Measurements from ENCODE around the gene C10orf143.
A peak's percentile ranks its signal among the peaks of the same experiment; 100 is the strongest.

The C10orf143 gene

DNA sequence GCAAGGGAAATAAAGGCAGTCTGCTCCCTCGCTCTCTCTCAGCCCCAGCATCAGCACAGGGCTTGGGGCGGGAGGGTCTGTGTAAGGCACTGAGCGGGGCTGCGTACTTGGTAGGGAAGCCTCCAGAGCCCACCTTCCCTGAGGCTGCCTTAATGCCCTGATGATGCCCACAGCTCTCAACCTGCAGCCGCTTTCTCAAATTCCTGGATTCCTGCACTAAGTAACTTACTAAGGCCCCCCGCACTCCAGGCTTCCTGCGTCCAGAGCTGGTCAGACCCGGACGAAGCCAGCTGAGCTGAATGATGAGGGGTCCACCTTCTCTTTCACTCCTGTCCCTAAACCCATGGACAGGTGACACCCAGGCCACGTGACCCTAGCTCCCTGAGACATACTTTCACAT, 63.3 kb downstream of the C10orf143 start:
- no peaks in the 10 kb centered on the region for H3K9me3 ChIP-seq
- no peak for DNase-seq
- H3K4me3 ChIP-seq (ENCODE audit: low read depth, low read length): no peak overlapping the region
- no peak for TF ChIP-seq CTCF (IDR thresholded peaks at IDR 0.05; ENCODE audit: low read depth, low read length)
- H3K4me1 ChIP-seq: no peaks in the 10 kb centered on the region
- H3K36me3 ChIP-seq: no peaks in the 10 kb centered on the region
- H3K27me3 ChIP-seq: no peaks in the 10 kb centered on the region

GRCh38 chr10:130046591-130046990, 64.0 kb downstream of the C10orf143 start:
- no peak for TF ChIP-seq CTCF (IDR thresholded peaks at IDR 0.05; ENCODE audit: low read depth, low read length)
- Histone ChIP-seq H3K4me1 (no peaks in the 10 kb centered on the region), H3K27me3 (no peaks in the 10 kb centered on the region), H3K36me3 (no peaks in the 10 kb centered on the region), H3K4me3 (ENCODE audit: low read depth, low read length) (no peak overlapping the region), H3K9me3 (no peaks in the 10 kb centered on the region)
- DNase-seq: no peak

GRCh38 chr10:130045801-130046321, 64.8 kb downstream of the C10orf143 start:
- no peaks in the 10 kb centered on the region for H3K9me3 ChIP-seq
- no peaks in the 10 kb centered on the region for H3K4me1 ChIP-seq
- no peaks in the 10 kb centered on the region for H3K36me3 ChIP-seq
- H3K27me3 ChIP-seq: no peaks in the 10 kb centered on the region
- no peak for DNase-seq
- TF ChIP-seq CTCF (IDR thresholded peaks at IDR 0.05; ENCODE audit: low read depth, low read length): no peak
- no peak overlapping the region for H3K4me3 ChIP-seq (ENCODE audit: low read depth, low read length)

GRCh38 chr10:130045091-130045652, 65.5 kb downstream of the C10orf143 start:
- no peaks in the 10 kb centered on the region for H3K9me3 ChIP-seq
- peak; percentile 20; the same call in 1 of the 2 replicates for TF ChIP-seq CTCF (IDR thresholded peaks at IDR 0.05; ENCODE audit: low read depth, low read length)
- no peak for DNase-seq
- no peaks in the 10 kb centered on the region for H3K36me3 ChIP-seq
- no peaks in the 10 kb centered on the region for H3K27me3 ChIP-seq
- H3K4me3 ChIP-seq (ENCODE audit: low read depth, low read length): no peak overlapping the region
- no peaks in the 10 kb centered on the region for H3K4me1 ChIP-seq

DNA sequence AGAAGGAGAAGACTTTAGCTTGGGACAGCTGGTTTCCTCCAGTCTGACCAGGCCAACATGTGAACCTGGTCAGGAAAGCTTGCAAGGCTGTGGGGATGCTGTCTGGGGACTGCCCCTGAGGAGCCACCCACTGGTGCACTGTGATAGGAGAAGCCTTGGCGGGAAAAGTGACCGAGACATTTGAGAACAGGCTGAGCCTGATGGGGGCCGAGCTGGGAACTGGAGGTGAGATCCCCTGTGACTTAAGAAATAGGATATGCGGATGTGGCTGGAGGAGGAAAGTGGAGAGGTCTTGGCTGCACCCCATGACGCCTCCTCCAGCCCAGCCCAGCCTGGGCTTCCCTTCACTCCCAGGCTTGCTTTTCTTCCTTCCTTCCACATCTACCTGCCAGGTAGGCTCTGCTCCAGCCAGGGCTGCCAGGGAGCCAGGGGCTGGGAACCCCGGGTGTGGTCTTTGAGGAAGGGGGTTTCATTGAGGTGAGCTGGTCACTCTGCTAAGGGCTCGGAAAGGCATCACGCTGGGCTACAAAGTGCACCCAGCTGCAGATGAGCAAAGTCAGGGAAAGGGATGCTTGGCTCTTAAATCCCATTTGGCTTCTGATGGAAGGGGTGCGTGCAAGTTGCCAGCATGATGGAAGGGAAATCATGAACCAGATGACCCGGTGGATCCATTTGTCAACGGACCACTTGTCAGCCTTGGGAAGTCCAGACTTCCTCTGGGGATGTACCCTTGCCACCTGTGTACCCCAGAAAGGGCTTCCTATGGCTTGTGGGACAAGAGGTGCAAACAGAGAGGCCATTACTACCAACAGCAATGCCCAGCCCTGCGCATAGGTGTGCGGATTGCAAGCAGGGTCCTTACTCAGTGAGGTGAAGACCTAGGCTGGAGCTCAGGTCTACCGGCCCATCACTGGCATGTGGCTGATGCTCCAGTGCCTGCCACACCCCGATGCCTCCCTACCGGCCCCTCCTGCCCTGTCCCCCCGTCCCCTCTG, 66.3 kb downstream of the C10orf143 start:
- no peak for DNase-seq
- no peak for TF ChIP-seq CTCF (IDR thresholded peaks at IDR 0.05; ENCODE audit: low read depth, low read length)
- Histone ChIP-seq H3K27me3 (no peaks in the 10 kb centered on the region), H3K36me3 (no peaks in the 10 kb centered on the region), H3K9me3 (no peaks in the 10 kb centered on the region), H3K4me1 (no peaks in the 10 kb centered on the region), H3K4me3 (ENCODE audit: low read depth, low read length) (no peak overlapping the region)

- no peaks in the 10 kb centered on the region for H3K36me3 ChIP-seq
- H3K4me1 ChIP-seq: no peaks in the 10 kb centered on the region
- no peak for DNase-seq
- TF ChIP-seq CTCF (IDR thresholded peaks at IDR 0.05; ENCODE audit: low read depth, low read length): no peak
- no peak overlapping the region for H3K4me3 ChIP-seq (ENCODE audit: low read depth, low read length)
- no peaks in the 10 kb centered on the region for H3K27me3 ChIP-seq
- no peaks in the 10 kb centered on the region for H3K9me3 ChIP-seq
Measured at GRCh38 chr10:130043491-130043890, 67.1 kb downstream of the C10orf143 start.

Data from BE2C (cell line).